Measurements from ENCODE around the gene ROR2.

DNA sequence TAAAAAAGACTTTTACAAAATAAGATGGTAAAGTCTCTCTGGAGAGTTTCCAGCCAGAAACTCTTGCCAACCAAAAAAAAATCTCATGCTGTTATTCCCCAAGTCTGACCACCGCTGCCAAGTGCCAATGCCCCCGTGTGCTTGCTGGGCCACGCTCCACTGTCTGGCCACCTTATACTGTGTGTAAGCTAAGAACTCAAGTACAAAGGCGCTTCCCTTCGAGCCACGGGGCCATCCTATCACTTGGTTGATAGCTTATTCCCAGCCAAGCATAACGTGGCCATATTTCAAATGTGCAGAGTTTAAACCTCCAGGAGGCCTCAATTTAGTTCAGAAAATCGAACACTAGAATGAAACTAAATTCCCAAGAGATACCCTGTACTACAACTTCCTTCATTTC, 36.0 kb downstream of the ROR2 start:
- TF ChIP-seq, protein P1, sequence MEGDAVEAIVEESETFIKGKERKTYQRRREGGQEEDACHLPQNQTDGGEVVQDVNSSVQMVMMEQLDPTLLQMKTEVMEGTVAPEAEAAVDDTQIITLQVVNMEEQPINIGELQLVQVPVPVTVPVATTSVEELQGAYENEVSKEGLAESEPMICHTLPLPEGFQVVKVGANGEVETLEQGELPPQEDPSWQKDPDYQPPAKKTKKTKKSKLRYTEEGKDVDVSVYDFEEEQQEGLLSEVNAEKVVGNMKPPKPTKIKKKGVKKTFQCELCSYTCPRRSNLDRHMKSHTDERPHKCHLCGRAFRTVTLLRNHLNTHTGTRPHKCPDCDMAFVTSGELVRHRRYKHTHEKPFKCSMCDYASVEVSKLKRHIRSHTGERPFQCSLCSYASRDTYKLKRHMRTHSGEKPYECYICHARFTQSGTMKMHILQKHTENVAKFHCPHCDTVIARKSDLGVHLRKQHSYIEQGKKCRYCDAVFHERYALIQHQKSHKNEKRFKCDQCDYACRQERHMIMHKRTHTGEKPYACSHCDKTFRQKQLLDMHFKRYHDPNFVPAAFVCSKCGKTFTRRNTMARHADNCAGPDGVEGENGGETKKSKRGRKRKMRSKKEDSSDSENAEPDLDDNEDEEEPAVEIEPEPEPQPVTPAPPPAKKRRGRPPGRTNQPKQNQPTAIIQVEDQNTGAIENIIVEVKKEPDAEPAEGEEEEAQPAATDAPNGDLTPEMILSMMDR (IDR thresholded peaks at IDR 0.05) = no peak
- TF ChIP-seq POLR2A (IDR thresholded peaks at IDR 0.05) = no peak

Data from Peyer's patch (tissue), 4 donors.